Uterus (tissue), 4 donors: ENCODE results near the gene ADAMTSL1. TPM values are rescaled to one million over a fixed set of nuclear protein-coding genes. Genes with fewer than 3 reads are reported as not detected.

Experiments
- DNase-seq, 2 donors: peaks; one replicate each; pipeline ENCODE4 v3.0.0-alpha.2; 2019 to 2020
- H3K27ac ChIP-seq, 2 donors: fragments of 200-600 bp; sonication (generic); 1 replicate in 1 of 2; 2 replicates in 1 of 2; pipeline ENCODE4 v1.5.1; 2016 to 2018
- H3K27me3 ChIP-seq, 2 donors: fragments of 200-600 bp; sonication (generic); one replicate each; pipeline ENCODE4 v1.5.1; 2018 to 2019; ENCODE audit warnings: control low read depth in 1 of 2
- H3K36me3 ChIP-seq, 2 donors: fragments of 200-600 bp; sonication (generic); one replicate each; pipeline ENCODE4 v1.5.1; 2019; ENCODE audit warnings: control low read depth in 1 of 2
- H3K4me1 ChIP-seq, 2 donors: fragments of 200-600 bp; sonication (generic); one replicate each; pipeline ENCODE4 v1.5.1; 2018 to 2019; ENCODE audit warnings: control low read depth in 1 of 2
- H3K4me3 ChIP-seq, 2 donors: fragments of 200-600 bp; sonication (generic); 1 replicate in 1 of 2; 2 replicates in 1 of 2; pipeline ENCODE4 v1.5.1; 2018 to 2019; ENCODE audit warnings: mild to moderate bottlenecking in 1 of 2
- H3K9me3 ChIP-seq, 2 donors: fragments of 200-600 bp; sonication (generic); one replicate each; pipeline ENCODE4 v1.5.1; 2019; ENCODE audit warnings: control low read depth in 1 of 2
- POLR2A ChIP-seq, 2 donors: fragments of 450-650 bp; IDR thresholded peaks; one replicate each; pipeline ENCODE4 v1.6.1; 2016; ENCODE audit warnings: antibody characterized with exemption in 2 of 2, mild to moderate bottlenecking in 1 of 2, moderate library complexity in 1 of 2
- intact Hi-C: fragments of 100-400 bp; cut with DNase I; formaldehyde crosslinking; loops from one replicate; pipeline ENCODE4 v1.15.1; 2023; ENCODE audit warnings: low total_unique reads
- total RNA-seq, 4 donors: library from RNA; depleted of rRNA in 3 of 4; stranded (reverse); fragments of >200 nt in 3 of 4; gene quantifications; one replicate each; pipeline versions ENCODE4 v1.1.0 to v1.2.4, GENCODE V29; 2014 to 2023
- TF ChIP-seq, protein P1 (sequence below), 4 experiments: fragments of 200-600 bp in 2 of 4; fragments of 450-650 bp in 2 of 4; sonication (generic) in 2 of 4; IDR thresholded peaks; one replicate each; pipeline ENCODE4 v1.5.1; 2016 to 2019; ENCODE audit warnings: antibody characterized with exemption in 4 of 4, mild to moderate bottlenecking in 2 of 4, moderate library complexity in 1 of 4
- donor health status: DM: yes; HTN: yes; CAD: no.

ADAMTSL1 gene
- total RNA-seq, 4 donors from 2014 or later: 30.0 to 186 (median 138) TPM

- intact Hi-C loops: no loop called here
- TF ChIP-seq, protein P1, sequence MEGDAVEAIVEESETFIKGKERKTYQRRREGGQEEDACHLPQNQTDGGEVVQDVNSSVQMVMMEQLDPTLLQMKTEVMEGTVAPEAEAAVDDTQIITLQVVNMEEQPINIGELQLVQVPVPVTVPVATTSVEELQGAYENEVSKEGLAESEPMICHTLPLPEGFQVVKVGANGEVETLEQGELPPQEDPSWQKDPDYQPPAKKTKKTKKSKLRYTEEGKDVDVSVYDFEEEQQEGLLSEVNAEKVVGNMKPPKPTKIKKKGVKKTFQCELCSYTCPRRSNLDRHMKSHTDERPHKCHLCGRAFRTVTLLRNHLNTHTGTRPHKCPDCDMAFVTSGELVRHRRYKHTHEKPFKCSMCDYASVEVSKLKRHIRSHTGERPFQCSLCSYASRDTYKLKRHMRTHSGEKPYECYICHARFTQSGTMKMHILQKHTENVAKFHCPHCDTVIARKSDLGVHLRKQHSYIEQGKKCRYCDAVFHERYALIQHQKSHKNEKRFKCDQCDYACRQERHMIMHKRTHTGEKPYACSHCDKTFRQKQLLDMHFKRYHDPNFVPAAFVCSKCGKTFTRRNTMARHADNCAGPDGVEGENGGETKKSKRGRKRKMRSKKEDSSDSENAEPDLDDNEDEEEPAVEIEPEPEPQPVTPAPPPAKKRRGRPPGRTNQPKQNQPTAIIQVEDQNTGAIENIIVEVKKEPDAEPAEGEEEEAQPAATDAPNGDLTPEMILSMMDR (IDR thresholded peaks at IDR 0.05): no peak
- TF ChIP-seq POLR2A (IDR thresholded peaks at IDR 0.05): no peak
- H3K27ac ChIP-seq: no peak overlapping the region
- DNase-seq: no peak
- H3K4me3 ChIP-seq: no peak overlapping the region
- no peaks in the 10 kb centered on the region for H3K36me3 ChIP-seq
- no peaks in the 10 kb centered on the region for H3K27me3 ChIP-seq
- peaks cover 0 to 16% of the 10 kb centered on the region in 2 donors for H3K9me3 ChIP-seq
- H3K4me1 ChIP-seq: no peaks in the 10 kb centered on the region
Measured at GRCh38 chr9:18896531-18897179, 422.7 kb downstream of the ADAMTSL1 start.

GRCh38 chr9:18903450-18903849 is 429.5 kb downstream of the ADAMTSL1 start:
- Histone ChIP-seq H3K36me3 (no peaks in the 10 kb centered on the region), H3K27me3 (no peaks in the 10 kb centered on the region), H3K9me3 (no peaks in the 10 kb centered on the region), H3K4me3 (no peak overlapping the region), H3K4me1 (no peaks in the 10 kb centered on the region), H3K27ac (no peak overlapping the region)
- intact Hi-C loops: no loop called here
- no peak for TF ChIP-seq POLR2A (IDR thresholded peaks at IDR 0.05)
- TF ChIP-seq, protein P1 (IDR thresholded peaks at IDR 0.05): no peak
- DNase-seq: no peak

DNA sequence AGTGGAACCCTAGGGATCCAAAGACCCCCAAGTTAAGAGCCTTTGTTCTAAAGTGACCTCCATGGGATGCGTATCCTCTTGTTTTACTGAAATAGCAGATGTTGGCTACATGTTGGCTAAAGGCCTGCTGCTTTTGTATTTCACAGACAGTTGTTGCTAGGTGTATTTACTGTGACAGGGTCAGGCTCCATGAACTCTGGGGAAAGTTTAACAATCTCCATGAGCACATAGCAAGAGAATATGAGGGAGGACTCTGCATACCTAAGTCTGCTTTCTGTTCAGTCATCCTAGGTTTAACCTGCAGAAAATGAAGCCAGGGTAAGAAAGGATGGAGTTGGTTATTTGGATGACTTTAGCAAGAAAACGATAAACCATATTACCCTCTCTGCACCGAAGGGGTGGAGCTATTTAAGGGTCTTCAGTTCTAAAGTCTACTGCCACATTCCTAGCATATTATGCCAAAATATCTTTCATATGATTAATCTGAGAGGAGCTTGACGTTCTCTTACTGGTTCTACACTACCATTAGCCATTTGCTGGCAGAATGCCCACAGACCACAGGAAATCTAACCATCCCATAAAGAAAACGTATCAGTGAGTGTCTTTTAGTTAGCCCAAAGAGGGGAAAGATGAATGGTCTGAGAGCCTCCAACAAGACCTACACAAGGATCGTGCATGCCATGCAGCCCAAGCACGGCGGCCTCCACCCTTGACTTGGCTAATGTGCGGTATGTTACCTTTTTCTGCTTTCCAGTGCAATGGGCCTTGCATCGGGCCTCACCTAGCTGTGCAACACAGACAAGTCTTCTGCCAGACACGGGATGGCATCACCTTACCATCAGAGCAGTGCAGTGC is 431.3 kb downstream of the ADAMTSL1 start:
- Histone ChIP-seq H3K27me3 (no peaks in the 10 kb centered on the region), H3K4me1 (no peaks in the 10 kb centered on the region), H3K9me3 (no peaks in the 10 kb centered on the region), H3K27ac (no peak overlapping the region), H3K4me3 (no peak overlapping the region), H3K36me3 (no peaks in the 10 kb centered on the region)
- TF ChIP-seq, protein P1 (IDR thresholded peaks at IDR 0.05): no peak
- no peak for TF ChIP-seq POLR2A (IDR thresholded peaks at IDR 0.05)
- no peak for DNase-seq
- intact Hi-C loops: no loop called here

GRCh38 chr9:18905883-18906629 is 432.1 kb downstream of the ADAMTSL1 start:
- no peak for TF ChIP-seq POLR2A (IDR thresholded peaks at IDR 0.05)
- TF ChIP-seq, protein P1 (IDR thresholded peaks at IDR 0.05): no peak
- intact Hi-C loops: no loop called here
- H3K36me3 ChIP-seq: no peaks in the 10 kb centered on the region
- no peak overlapping the region for H3K4me3 ChIP-seq
- no peak overlapping the region for H3K27ac ChIP-seq
- no peak for DNase-seq
- no peaks in the 10 kb centered on the region for H3K4me1 ChIP-seq
- no peaks in the 10 kb centered on the region for H3K27me3 ChIP-seq
- H3K9me3 ChIP-seq: no peaks in the 10 kb centered on the region
